BJ (cell line): ENCODE results near the gene THOP1. TPM values are rescaled to one million over a fixed set of nuclear protein-coding genes. Genes with fewer than 3 reads are reported as not detected.

Source experiments
- CTCF ChIA-PET: fragments of 350-600 bp; formaldehyde crosslinking; extraction: SDS; loops from one replicate; lab custom pipeline; 2021; ENCODE audit warnings: antibody characterized with exemption, inconsistent platforms; lab: Yijun Ruan, JAX
- POLR2A ChIA-PET: fragments of 300-600 bp; sonication (Branson Sonifier 250); formaldehyde crosslinking; extraction: SDS; loops from one replicate; lab custom pipeline; 2021; ENCODE audit warnings: antibody characterized with exemption; lab: Charles Lee
- DNase-seq: peaks from one replicate; pipeline ENCODE4 v3.0.0-alpha.2; 2011; ENCODE audit warnings: low read depth
- H3K27me3 ChIP-seq: 2 replicates; pipeline ENCODE4 v1.6.0; 2011; ENCODE audit warnings: low read length; ENCODE audit not compliant: control insufficient read depth, insufficient read depth
- H3K36me3 ChIP-seq: 2 replicates; pipeline ENCODE4 v1.5.1; 2011; ENCODE audit warnings: low read length; ENCODE audit not compliant: control insufficient read depth, insufficient read depth
- H3K4me3 ChIP-seq: 2 replicates; pipeline ENCODE4 v1.5.1; 2011; ENCODE audit warnings: low read depth, mild to moderate bottlenecking, control low read depth, low read length
- polyA plus RNA-seq: library from polyadenylated mRNA; depleted of rRNA; stranded (reverse); fragments of >200 nt; gene quantifications from 2 replicates; pipeline ENCODE4 v1.2.3, GENCODE V29; 2011
- TF ChIP-seq, protein P1 (sequence below): IDR thresholded peaks from 2 replicates; pipeline ENCODE4 v1.5.1; 2011; ENCODE audit warnings: low read depth, mild to moderate bottlenecking, control low read depth, inconsistent platforms, low read length, moderate library complexity; ENCODE audit not compliant: insufficient read depth

THOP1 gene
- polyA plus RNA-seq, 1 experiment: 71.7 TPM

DNA sequence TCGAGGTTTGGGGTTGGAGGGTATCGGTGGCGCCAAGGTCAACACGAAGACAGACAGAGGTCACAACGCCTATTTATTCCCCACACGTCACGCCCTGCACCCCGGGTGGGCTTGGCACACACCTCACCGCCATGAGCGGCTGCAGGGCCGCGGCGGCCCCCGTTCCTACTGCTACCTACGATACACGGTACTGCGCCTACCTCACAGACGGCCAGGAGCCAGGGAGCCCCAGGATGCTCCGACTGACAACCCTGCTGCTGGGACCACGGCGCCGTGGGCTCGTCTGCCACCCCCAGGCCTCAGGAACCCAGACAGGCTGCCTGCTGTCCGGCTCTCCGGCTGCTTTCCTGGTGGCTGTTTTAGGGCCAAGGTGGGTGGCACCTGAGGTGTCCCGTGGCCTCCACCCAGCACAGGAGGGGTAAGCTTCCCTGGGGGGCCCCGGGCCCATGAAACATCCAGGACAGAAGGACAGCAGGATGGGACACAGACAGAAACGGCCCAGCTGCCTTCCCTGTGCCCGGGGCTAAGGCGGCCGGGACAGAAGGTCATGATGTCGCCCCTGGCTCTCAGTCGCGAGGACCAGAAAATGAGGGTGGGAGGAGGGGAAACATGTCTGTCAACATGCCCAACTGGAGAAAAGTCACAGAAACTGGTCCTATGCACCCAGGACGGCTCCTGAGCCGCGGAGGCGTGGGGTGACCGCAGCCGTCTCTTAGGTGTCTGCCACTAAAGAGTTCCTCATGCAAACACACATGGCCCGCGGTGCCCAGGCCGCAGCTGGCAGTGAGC is 30.4 kb upstream of the THOP1 start:
- Histone ChIP-seq H3K27me3 (no peaks in the 10 kb centered on the region), H3K4me3 (no peak overlapping the region), H3K36me3 (peaks cover 20% of the 10 kb centered on the region)
- DNase-seq: no peak
- ChIA-PET POLR2A (no interaction called here), CTCF (interaction anchor here (1.4 to 12.6 kb wide), 2 partner anchors 106 kb away, joined by 5 to 244 read pairs; no protein-coding TSS in a partner anchor)
- TF ChIP-seq, protein P1, sequence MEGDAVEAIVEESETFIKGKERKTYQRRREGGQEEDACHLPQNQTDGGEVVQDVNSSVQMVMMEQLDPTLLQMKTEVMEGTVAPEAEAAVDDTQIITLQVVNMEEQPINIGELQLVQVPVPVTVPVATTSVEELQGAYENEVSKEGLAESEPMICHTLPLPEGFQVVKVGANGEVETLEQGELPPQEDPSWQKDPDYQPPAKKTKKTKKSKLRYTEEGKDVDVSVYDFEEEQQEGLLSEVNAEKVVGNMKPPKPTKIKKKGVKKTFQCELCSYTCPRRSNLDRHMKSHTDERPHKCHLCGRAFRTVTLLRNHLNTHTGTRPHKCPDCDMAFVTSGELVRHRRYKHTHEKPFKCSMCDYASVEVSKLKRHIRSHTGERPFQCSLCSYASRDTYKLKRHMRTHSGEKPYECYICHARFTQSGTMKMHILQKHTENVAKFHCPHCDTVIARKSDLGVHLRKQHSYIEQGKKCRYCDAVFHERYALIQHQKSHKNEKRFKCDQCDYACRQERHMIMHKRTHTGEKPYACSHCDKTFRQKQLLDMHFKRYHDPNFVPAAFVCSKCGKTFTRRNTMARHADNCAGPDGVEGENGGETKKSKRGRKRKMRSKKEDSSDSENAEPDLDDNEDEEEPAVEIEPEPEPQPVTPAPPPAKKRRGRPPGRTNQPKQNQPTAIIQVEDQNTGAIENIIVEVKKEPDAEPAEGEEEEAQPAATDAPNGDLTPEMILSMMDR: no peak

- peaks cover 20% of the 10 kb centered on the region for H3K36me3 ChIP-seq
- DNase-seq: no peak
- no peaks in the 10 kb centered on the region for H3K27me3 ChIP-seq
- TF ChIP-seq, protein P1: no peak
- no peak overlapping the region for H3K4me3 ChIP-seq
- ChIA-PET CTCF (interaction anchor here (0.7 to 1.4 kb wide), 2 partner anchors 107 to 128 kb away, joined by 3 to 5 read pairs; no protein-coding TSS in a partner anchor), POLR2A (no interaction called here)
These were observed 29.9 kb upstream of the THOP1 start for GRCh38 chr19:2755448-2755705.

GRCh38 chr19:2755811-2756210 is 29.5 kb upstream of the THOP1 start:
- H3K36me3 ChIP-seq: peaks cover 23% of the 10 kb centered on the region
- CTCF ChIA-PET: interaction anchor here (0.7 to 1.4 kb wide), 2 partner anchors 107 to 128 kb away, joined by 3 to 5 read pairs; no protein-coding TSS in a partner anchor

DNA sequence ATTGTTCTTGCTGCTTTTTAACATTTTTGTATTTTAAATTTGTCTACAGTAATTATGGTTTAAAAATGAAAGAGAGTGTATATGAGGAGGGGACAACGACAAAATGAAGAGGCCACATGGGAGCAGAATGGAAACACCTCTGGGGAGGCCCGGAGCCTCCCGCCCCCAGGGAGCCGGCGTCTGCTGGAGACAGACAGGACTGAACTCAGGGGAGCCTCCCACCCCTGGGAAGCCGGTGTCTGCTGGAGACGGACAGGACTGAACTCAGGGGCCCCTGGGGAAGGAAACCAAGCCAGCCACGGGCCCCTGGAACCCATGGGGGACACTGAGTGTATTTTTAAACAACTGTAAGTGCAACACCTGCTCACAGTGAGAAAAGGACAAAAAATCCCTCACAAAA is 28.8 kb upstream of the THOP1 start:
- CTCF ChIA-PET: interaction anchor here (1.2 to 1.4 kb wide), 2 partner anchors 108 kb away, joined by 5 to 6 read pairs; no protein-coding TSS in a partner anchor
- Histone ChIP-seq H3K27me3 (no peaks in the 10 kb centered on the region), H3K36me3 (peaks cover 26% of the 10 kb centered on the region), H3K4me3 (no peak overlapping the region)
- TF ChIP-seq, protein P1: no peak
- POLR2A ChIA-PET: no interaction called here
- DNase-seq: no peak

More at GRCh38 chr19:2755811-2756210, 29.5 kb upstream of the THOP1 start:
- DNase-seq: no peak
- H3K27me3 ChIP-seq: no peaks in the 10 kb centered on the region
- no peak overlapping the region for H3K4me3 ChIP-seq
- POLR2A ChIA-PET: no interaction called here
- TF ChIP-seq, protein P1: no peak

GRCh38 chr19:2756921-2757881 is 28.1 kb upstream of the THOP1 start:
- Histone ChIP-seq H3K36me3 (peaks cover 28% of the 10 kb centered on the region), H3K27me3 (no peaks in the 10 kb centered on the region), H3K4me3 (no peak overlapping the region)
- TF ChIP-seq, protein P1: no peak
- ChIA-PET POLR2A (no interaction called here), CTCF (interaction anchor here (1.2 kb wide), 1 partner anchor 109 kb away, joined by 6 read pairs; no protein-coding TSS in a partner anchor)
- no peak for DNase-seq
